ENCODE measurements around the gene SRGAP1. TPM values are rescaled to one million over a fixed set of nuclear protein-coding genes. Genes with fewer than 3 reads are reported as not detected.

SRGAP1 gene
- total and polyA plus RNA-seq, 9 of the 15 experiments (the other 6 are each of a cell fraction or from before 2014, with no cell fraction given) = 0.01 to 0.13 (median 0.04) TPM; not detected in 3

GRCh38 chr12:63836936-63837335 lies 7.6 kb upstream of the SRGAP1 start:
- in situ Hi-C loops (cut with MboI) = loop anchor here (5.0 to 25.0 kb wide), 2 partner anchors 415 to 550 kb away; partner anchors contain the start of gene C12orf56
- CTCF ChIA-PET (ENCODE audit: low intra/inter-chr PET ratio) = no interaction called here
- TF ChIP-seq MCM5 (IDR thresholded peaks at IDR 0.05; ENCODE audit: low read depth) = no peak
- TF ChIP-seq, protein P1, sequence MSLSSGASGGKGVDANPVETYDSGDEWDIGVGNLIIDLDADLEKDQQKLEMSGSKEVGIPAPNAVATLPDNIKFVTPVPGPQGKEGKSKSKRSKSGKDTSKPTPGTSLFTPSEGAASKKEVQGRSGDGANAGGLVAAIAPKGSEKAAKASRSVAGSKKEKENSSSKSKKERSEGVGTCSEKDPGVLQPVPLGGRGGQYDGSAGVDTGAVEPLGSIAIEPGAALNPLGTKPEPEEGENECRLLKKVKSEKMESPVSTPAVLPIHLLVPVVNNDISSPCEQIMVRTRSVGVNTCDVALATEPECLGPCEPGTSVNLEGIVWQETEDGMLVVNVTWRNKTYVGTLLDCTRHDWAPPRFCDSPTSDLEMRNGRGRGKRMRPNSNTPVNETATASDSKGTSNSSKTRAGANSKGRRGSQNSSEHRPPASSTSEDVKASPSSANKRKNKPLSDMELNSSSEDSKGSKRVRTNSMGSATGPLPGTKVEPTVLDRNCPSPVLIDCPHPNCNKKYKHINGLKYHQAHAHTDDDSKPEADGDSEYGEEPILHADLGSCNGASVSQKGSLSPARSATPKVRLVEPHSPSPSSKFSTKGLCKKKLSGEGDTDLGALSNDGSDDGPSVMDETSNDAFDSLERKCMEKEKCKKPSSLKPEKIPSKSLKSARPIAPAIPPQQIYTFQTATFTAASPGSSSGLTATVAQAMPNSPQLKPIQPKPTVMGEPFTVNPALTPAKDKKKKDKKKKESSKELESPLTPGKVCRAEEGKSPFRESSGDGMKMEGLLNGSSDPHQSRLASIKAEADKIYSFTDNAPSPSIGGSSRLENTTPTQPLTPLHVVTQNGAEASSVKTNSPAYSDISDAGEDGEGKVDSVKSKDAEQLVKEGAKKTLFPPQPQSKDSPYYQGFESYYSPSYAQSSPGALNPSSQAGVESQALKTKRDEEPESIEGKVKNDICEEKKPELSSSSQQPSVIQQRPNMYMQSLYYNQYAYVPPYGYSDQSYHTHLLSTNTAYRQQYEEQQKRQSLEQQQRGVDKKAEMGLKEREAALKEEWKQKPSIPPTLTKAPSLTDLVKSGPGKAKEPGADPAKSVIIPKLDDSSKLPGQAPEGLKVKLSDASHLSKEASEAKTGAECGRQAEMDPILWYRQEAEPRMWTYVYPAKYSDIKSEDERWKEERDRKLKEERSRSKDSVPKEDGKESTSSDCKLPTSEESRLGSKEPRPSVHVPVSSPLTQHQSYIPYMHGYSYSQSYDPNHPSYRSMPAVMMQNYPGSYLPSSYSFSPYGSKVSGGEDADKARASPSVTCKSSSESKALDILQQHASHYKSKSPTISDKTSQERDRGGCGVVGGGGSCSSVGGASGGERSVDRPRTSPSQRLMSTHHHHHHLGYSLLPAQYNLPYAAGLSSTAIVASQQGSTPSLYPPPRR (CRISPR knock-in tag; IDR thresholded peaks at IDR 0.05; ENCODE audit: borderline replicate concordance) = no peak
- no peak for TF ChIP-seq NBN (IDR thresholded peaks at IDR 0.05; ENCODE audit: low read depth)
- TF ChIP-seq, protein P2, sequence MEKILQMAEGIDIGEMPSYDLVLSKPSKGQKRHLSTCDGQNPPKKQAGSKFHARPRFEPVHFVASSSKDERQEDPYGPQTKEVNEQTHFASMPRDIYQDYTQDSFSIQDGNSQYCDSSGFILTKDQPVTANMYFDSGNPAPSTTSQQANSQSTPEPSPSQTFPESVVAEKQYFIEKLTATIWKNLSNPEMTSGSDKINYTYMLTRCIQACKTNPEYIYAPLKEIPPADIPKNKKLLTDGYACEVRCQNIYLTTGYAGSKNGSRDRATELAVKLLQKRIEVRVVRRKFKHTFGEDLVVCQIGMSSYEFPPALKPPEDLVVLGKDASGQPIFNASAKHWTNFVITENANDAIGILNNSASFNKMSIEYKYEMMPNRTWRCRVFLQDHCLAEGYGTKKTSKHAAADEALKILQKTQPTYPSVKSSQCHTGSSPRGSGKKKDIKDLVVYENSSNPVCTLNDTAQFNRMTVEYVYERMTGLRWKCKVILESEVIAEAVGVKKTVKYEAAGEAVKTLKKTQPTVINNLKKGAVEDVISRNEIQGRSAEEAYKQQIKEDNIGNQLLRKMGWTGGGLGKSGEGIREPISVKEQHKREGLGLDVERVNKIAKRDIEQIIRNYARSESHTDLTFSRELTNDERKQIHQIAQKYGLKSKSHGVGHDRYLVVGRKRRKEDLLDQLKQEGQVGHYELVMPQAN (IDR thresholded peaks at IDR 0.05; ENCODE audit: borderline replicate concordance) = no peak
- TF ChIP-seq ZNF263 (CRISPR knock-in tag; IDR thresholded peaks at IDR 0.05; ENCODE audit: borderline replicate concordance) = no peak
- no peak for TF ChIP-seq TAF1 (IDR thresholded peaks at IDR 0.05; ENCODE audit: control insufficient read depth, extremely low read depth, insufficient read depth, low read length, severe bottlenecking)
- no peak for TF ChIP-seq ASH1L (IDR thresholded peaks at IDR 0.05; ENCODE audit: borderline replicate concordance, low read depth, partially characterized antibody)
- TF ChIP-seq NFE2 (IDR thresholded peaks at IDR 0.05; ENCODE audit: low read depth) = no peak
- no peak for TF ChIP-seq CREB3 (tag; conservative IDR thresholded peaks at IDR 0.05; ENCODE audit: low read depth)
- TF ChIP-seq BRD4 (IDR thresholded peaks at IDR 0.05) = no peak
- TF ChIP-seq ZNF398 (CRISPR knock-in tag; IDR thresholded peaks at IDR 0.05) = no peak
- TF ChIP-seq CREB1 (IDR thresholded peaks at IDR 0.05) = no peak
- TF ChIP-seq CREB1 (CRISPR knock-in tag; IDR thresholded peaks at IDR 0.05) = no peak
- no peak for TF ChIP-seq MCM2 (IDR thresholded peaks at IDR 0.05; ENCODE audit: low read depth)

More at GRCh38 chr12:63836936-63837335, 7.6 kb upstream of the SRGAP1 start:
- H3K79me2 ChIP-seq (ENCODE audit: control insufficient read depth, insufficient read depth, low read length) = no peaks in the 10 kb centered on the region
- H3K4me1 ChIP-seq (replicated peaks in 1 of 2; ENCODE audit: control insufficient read depth in 2 of 2, insufficient read depth in 2 of 2, low read length in 2 of 2) = no peaks in the 10 kb centered on the region
- no peak overlapping the region for H3K4me2 ChIP-seq (ENCODE audit: insufficient read depth, low read length)
- no peaks in the 10 kb centered on the region for H3K9me3 ChIP-seq (replicated peaks; ENCODE audit: control insufficient read depth, insufficient read depth, low read depth, low read length)
- H4K20me1 ChIP-seq (replicated peaks; ENCODE audit: control insufficient read depth, insufficient read depth, low read length) = no peaks in the 10 kb centered on the region
- H3K9ac ChIP-seq (ENCODE audit: insufficient read depth in 1 of 2, low read depth in 2 of 2, low read length in 2 of 2) = no peak overlapping the region
- no peaks in the 10 kb centered on the region for H3K36me3 ChIP-seq (ENCODE audit: control insufficient read depth, insufficient read depth, low read length)
- no peak for ATAC-seq
- no peak overlapping the region for H3K4me3 ChIP-seq
- BruUV-seq (replicated peaks) = no TSS peak
- no peak for DNase-seq (ENCODE audit: extremely low read depth in 1 of 4, low spot score in 3 of 4)
- no peak overlapping the region for H3K27ac ChIP-seq (ENCODE audit: extremely low read depth, low read depth, low read length)
- H2AFZ ChIP-seq (ENCODE audit: low read depth, low read length) = no peak overlapping the region
- POLR2A ChIA-PET = interaction anchor here (1.2 kb wide), 1 partner anchor 10 kb away, joined by 3 read pairs; no protein-coding TSS in a partner anchor
- intact Hi-C loops (cut with micrococcal nuclease) = no loop called here
- no peaks in the 10 kb centered on the region for H3K27me3 ChIP-seq (ENCODE audit: control insufficient read depth in 2 of 2, insufficient read depth in 2 of 2, low read length in 2 of 2)
- 0% methylated on average over 3 of the region's 3 CpGs for WGBS (ENCODE audit: insufficient coverage, low coverage, missing lambda C conversion rate)
- no peaks in the 10 kb centered on the region for H3K9me1 ChIP-seq (ENCODE audit: control insufficient read depth, insufficient read depth, low read length)
- no peak for FAIRE-seq

Measured in K562 (cell line).